ENCODE results near the gene USP40.

DNA sequence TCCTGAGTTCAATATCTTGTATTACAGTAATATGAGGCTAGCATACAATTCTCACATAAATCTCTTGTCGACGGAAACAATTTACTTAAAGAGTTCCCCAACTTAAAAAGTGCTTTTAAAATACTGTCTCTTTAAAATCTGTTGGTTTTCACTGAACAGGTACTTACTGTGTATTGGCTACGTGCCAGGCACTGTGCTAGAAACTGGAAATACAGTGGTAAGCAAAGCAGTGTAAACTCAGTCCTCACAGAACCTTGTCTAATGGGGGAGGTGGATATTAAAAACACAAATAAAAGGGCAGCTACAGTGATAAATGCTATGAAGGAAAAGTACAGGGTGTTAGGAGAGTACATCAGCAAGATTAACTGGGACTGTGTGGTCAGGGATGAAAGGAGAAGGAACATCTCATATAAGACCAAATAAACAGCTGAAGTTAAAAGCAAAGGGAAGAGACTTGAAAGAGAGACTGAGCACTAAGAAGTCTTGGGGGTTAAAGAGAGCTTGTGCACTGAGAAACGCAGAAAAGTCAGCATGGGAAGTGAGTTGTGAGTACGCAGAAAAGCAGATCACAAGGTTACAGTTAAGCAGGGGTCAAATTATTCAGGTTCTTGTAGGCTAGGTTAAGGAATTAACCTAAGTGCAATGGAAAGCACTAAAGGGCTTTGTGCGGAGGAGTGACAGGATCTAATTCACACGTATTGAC, 52.5 kb downstream of the USP40 start:
- no peak for TF ChIP-seq NRF1 (conservative IDR thresholded peaks at IDR 0.05; ENCODE audit: low read depth, low read length)
- no peak for TF ChIP-seq ZBTB4 (CRISPR knock-in tag; IDR thresholded peaks at IDR 0.05)
- no peak for TF ChIP-seq REST (IDR thresholded peaks at IDR 0.05; ENCODE audit: low read depth, low read length)
- TF ChIP-seq NR2C1 (IDR thresholded peaks at IDR 0.05): no peak
- TF ChIP-seq ZSCAN29 (IDR thresholded peaks at IDR 0.05): no peak
- TF ChIP-seq SUZ12 (IDR thresholded peaks at IDR 0.05; ENCODE audit: unreplicated experiment): no peak
- TF ChIP-seq RCOR1 (conservative IDR thresholded peaks at IDR 0.05; ENCODE audit: low read depth, low read length): no peak
- TF ChIP-seq CTCF (IDR thresholded peaks at IDR 0.05 in 2 of 3, conservative IDR thresholded peaks at IDR 0.05 in 1 of 3; ENCODE audit: control insufficient read depth in 2 of 3, extremely low read depth in 1 of 3, insufficient read depth in 1 of 3, low read depth in 3 of 3, low read length in 3 of 3): no peak

Data from GM12878 (cell line).